DND-41 (cell line): ENCODE results near the gene LYRM9.

ENCODE experiments used
- EZH2 ChIP-seq: IDR thresholded peaks from 3 replicates; pipeline ENCODE4 v1.6.1; 2012; ENCODE audit warnings: borderline replicate concordance, low read depth, mild to moderate bottlenecking, moderate library complexity, low read length, inconsistent platforms; ENCODE audit not compliant: severe bottlenecking
- TF ChIP-seq, protein P1 (sequence below): IDR thresholded peaks from 2 replicates; pipeline ENCODE4 v1.5.1; 2012; ENCODE audit warnings: borderline replicate concordance, low read length, moderate library complexity, mild to moderate bottlenecking; ENCODE audit not compliant: poor library complexity, severe bottlenecking; ENCODE audit errors: extremely low read depth

DNA sequence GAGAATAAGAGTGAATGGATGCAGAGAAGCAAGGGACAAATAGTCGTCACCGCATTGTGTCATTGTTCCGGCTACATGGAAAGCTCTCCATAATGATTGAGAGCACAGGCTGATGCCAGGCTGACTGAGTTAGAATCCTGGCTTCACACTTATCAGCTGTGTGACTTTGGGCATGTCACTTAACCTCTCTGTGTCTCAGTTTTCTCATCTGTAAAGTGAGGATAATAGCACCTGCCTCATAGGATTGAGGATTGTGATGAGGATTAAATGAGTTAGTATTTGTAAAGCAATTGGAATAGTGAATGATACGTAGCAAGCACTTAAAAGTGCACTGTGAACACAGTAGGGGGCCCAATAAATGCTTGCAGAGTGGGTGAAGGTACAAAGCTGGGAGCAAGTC, 45.7 kb upstream of the LYRM9 start:
- TF ChIP-seq EZH2 = no peak
- TF ChIP-seq, protein P1, sequence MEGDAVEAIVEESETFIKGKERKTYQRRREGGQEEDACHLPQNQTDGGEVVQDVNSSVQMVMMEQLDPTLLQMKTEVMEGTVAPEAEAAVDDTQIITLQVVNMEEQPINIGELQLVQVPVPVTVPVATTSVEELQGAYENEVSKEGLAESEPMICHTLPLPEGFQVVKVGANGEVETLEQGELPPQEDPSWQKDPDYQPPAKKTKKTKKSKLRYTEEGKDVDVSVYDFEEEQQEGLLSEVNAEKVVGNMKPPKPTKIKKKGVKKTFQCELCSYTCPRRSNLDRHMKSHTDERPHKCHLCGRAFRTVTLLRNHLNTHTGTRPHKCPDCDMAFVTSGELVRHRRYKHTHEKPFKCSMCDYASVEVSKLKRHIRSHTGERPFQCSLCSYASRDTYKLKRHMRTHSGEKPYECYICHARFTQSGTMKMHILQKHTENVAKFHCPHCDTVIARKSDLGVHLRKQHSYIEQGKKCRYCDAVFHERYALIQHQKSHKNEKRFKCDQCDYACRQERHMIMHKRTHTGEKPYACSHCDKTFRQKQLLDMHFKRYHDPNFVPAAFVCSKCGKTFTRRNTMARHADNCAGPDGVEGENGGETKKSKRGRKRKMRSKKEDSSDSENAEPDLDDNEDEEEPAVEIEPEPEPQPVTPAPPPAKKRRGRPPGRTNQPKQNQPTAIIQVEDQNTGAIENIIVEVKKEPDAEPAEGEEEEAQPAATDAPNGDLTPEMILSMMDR = no peak
